NCI-H1105 (cell line): ENCODE measurements around the gene BSN.
A peak's percentile ranks its signal among the peaks of the same experiment; 100 is the strongest.

Experiments used
- DNase-seq: peaks from one replicate; lab custom pipeline; 2025; lab: John Stamatoyannopoulos, UW

The BSN gene

GRCh38 chr3:49699281-49699979, 145.2 kb downstream of the BSN start:
- DNase-seq, result no peak

DNA sequence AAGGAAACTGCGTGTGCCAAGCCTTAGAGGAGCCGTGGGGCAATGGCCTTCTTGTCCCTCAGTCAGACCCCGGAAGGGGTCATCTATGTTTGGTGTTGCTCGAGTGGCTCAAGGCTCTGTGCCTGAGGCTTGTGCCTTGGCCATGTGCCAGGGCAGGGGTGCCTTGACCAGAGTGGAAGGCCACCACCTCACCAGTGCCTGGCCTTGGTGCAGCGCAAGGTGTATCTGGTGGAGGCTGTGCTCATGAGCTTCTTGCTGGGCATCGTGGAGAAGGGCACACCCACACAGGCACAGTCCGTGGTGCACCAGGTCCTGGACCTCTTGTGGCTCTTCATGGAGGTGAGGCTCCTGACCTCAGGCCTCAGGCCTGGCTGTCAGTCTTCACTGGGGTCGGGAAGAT, 145.7 kb downstream of the BSN start:
- DNase-seq, result no peak

DNA sequence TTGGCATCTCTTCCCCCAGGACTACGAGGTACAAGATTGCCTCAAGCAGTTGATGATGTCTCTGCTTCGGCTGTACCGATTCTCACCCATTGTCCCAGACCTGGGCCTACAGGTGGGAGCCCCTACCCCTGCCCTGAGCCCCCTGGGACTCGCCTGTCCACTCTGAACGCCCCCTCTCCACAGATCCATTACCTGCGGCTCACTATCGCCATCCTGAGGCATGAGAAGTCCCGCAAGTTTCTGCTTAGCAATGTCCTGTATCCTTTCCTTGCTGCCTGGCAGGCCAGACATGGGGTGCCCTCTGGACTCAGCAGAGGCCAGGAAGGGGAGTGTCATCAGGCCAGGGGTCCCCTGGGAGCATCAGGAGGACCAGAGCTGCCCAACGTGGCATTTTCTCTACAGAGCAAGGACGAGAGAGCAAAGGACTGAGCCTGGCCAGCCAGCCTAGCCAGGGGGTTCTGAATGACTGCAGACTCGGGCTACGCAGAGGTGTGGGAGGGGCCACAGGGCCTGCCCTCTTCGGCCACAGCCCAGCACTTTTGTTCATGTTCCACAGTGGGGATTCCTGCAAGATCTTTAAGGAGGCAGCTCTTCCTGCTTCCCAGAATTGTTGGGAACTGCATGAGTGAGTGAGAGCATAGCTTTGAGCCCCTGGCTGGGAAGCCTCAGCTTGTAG, 146.3 kb downstream of the BSN start:
- no peak for DNase-seq

- no peak for DNase-seq
These were observed 147.3 kb downstream of the BSN start for GRCh38 chr3:49701388-49702077.

- DNase-seq, result no peak
These were observed 148.4 kb downstream of the BSN start for GRCh38 chr3:49702672-49703071.

- peak; percentile 42 for DNase-seq
These were observed 149.2 kb downstream of the BSN start for GRCh38 chr3:49703443-49703927.

DNA sequence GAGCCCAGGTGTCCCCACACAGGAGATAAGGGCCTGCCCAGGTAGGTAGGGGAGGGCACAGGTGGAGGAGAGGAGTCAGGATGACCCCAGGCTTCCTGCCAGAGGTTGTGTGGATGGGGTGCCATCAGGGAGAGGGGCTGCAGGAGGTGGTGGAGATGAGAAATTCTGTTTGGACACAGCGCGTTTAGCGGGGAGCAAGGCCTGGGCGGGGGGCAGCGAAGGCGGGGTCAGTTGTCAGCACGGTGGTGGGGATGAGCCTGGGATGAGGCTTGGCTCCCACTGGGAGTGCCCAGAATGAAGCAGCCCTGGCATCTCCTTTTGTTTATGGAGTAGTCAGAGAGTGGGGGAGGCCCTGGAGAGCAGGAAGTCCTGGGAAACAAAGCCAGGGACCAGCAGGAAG, 149.7 kb downstream of the BSN start:
- DNase-seq, result no peak

DNA sequence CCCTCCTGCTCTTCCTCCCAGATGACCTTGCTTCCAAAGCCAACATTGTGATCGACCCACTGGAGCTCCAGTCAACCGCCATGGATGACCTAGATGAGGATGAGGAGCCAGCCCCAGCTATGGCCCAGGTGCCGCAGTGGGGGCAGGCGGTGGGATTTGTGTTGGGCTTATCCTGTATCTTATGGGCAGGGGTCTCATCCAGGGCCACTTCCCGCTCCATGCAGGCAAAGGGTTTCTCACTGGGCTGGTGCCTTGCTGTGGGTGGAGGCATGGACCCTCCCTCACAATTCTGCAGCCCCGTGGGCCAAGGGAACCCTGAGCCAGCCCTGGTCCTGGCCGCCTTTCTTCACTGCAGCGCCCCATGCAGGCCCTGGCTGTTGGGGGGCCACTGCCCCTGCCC, 150.4 kb downstream of the BSN start:
- DNase-seq, result no peak

GRCh38 chr3:49705390-49705960, 151.2 kb downstream of the BSN start:
- DNase-seq, result no peak

GRCh38 chr3:49706456-49707112, 152.3 kb downstream of the BSN start:
- DNase-seq, result no peak

DNA sequence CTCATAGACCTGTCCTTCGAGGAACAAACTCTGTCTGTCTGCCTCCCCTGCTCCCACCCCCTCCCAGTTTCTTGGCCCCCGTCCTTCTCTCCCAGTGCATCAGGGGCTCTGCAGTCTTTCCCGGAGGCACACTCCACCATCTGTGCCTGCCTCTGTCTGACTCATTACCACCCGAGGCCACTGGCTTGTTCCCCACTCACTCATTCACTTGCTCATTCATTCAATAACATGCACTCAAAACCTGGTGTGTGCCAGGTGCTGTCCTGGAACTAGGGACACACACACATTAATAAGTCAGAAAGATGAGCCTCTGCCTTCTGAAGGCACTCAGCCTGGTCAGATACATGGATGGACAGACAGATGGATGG, 152.8 kb downstream of the BSN start:
- no peak for DNase-seq

- DNase-seq, result no peak
These were observed 155.6 kb downstream of the BSN start for GRCh38 chr3:49709852-49710251.

- no peak for DNase-seq
These were observed 157.2 kb downstream of the BSN start for GRCh38 chr3:49711489-49711888.

- no peak for DNase-seq
These were observed 157.9 kb downstream of the BSN start for GRCh38 chr3:49712166-49712565.

- DNase-seq, result no peak
These were observed 158.5 kb downstream of the BSN start for GRCh38 chr3:49712631-49713317.

DNA sequence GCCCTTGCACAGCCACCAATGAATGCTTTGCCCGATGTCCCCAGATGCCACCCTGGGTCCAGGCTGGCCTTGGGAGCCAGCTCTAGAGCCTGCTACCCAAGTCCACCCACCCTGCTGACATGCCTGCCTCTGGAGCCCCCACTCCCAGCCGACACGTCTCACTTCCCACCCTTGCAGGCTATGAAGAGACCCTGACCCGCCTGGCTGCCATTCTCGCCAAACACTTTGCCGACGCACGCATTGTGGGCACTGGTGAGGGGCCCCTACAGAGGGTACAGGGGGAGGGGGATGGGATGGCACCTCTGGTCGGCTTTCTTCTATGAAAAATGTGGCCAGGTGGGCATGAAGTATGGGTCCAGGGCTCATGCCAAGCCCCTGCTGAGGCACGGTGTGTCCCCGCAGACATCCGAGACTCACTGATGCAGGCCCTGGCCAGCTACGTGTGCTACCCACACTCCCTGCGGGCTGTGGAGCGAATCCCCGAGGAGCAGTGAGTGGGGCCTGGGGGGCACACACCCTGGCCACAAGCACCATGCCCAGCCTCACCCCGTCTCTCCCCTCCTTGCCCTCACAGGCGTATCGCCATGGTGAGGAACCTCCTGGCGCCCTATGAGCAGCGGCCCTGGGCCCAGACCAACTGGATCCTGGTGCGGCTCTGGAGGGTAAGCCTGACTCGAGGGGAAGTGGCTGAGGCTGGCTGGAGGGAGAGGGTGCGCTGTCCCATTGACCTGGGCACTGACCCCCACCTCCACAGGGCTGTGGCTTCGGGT, 159.2 kb downstream of the BSN start:
- no peak for DNase-seq

DNA sequence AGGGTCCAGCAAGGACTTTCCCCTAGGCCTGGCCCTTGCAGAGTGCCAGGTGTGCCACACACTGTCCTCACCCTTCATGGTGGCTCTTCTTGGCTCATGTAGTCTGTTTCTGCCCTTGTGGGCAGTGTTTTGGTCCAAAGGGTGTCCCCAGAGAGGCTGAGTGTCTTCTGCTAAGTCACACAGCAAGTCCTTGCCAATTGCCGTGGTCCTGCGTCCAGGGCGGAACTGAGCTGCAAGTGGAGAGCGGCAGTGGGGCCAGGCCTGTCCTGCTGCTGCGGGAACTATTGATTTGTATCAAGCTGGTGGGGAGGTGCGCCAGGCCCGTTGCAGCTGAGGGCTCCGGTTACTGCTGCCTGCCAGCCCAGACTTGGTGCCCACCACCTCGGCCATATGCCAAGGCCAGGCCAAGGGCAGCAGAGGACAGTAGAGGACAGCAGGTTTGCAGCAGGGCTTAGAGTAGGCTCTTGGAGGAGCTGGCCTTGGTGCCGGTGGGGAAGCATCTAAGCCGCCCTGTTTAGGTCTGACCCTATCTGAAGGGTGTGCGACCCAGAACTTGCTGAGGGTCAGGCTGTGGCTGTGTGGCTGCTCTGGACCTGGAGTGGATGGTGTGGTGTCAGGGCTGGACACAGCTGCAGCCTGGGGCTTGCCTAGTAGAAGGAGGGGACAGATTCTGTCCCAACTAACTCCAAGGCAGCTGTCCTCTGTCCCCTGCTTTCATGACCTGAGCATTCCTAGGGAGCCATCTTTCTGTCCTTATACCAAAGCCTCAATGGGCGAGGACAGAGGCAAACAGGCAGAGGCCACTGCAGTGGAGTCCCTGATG, 160.7 kb downstream of the BSN start:
- DNase-seq, result no peak

DNA sequence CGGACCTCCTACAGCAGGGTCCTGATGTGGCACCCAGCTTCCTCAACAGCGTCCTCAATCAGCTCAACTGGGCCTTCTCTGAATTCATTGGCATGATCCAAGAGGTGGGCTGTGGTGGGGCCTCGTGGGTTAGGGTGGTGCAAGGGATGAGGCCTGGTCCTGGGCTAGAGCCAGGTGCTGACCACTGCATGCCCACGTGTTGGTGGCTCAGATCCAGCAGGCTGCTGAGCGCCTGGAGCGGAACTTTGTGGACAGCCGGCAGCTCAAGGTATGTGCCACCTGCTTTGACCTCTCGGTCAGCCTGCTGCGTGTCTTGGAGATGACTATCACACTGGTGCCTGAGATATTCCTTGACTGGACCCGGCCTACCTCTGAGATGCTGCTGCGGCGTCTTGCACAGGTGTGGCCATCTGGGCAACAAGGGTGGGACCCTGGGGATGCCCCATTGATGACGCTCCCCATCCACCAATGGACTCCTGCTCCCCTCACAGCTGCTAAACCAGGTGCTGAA, 161.4 kb downstream of the BSN start:
- DNase-seq, result no peak

- no peak for DNase-seq
These were observed 161.9 kb downstream of the BSN start for GRCh38 chr3:49716169-49716568.

DNA sequence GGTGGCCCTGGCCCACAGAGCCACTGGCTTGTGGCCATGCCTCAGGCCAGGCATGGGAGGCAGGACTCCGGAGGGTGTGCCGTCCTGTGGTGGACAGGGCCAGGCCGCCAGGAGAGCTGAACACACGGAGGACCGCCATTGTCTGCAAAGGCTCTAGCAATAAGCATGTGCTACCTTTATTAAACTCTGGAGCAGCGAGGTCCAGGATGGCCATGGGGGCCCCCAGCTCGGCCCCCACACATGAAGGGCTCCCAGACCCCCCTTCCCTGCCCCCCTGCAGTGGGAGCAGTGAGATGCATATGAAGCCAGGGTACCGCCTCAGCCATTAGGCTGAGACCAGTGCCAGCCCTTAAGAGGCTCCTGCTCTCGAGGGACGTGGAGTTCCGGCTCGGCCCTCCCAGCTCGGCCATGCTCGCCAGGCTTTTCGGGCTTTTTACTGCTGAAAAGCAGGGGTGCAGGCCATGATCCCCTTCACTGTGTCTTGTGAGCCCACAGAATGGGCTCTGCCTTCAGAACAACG, 162.5 kb downstream of the BSN start:
- no peak for DNase-seq
